GM21576 (cell line): ENCODE data around the gene RBM18.

Experiments
- ATAC-seq: cut with Tn5 transposase; IDR thresholded peaks from one replicate; pipeline ENCODE4 v1.9.1; 2021; ENCODE audit warnings: mild to moderate bottlenecking, moderate library complexity; ENCODE audit not compliant: unreplicated experiment

RBM18 gene, protein sequence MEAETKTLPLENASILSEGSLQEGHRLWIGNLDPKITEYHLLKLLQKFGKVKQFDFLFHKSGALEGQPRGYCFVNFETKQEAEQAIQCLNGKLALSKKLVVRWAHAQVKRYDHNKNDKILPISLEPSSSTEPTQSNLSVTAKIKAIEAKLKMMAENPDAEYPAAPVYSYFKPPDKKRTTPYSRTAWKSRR

GRCh38 chr9:122264360-122265148, at the start of gene RBM18, which contains the start of gene MRRF:
RBM18 (minus strand) TSS chr9:122264840; CDS start chr9:122261492, 3,348 bp downstream.
MRRF (plus strand) TSS chr9:122264882; CDS start chr9:122270892, 6,010 bp downstream.
- ATAC-seq, result peak; percentile 87

DNA sequence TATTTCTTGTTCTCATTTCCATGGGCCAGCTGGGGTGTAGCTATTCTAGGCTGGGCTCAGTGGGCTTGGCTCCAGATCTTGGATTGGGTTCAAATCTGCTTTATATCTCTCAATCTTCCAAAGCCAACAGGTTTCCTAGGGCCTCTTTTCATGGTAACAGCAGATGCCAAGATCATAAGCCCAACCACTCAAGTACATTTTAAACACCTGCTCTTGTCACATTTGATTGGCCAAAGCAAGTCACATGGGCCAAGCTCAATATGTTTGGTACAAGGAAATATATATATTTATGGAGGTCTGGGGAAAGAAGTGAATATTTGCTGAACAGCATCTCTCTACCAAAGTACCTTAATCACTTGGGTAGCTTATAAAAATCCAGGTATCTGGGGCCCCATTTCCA, 49.5 kb upstream of the RBM18 start:
- ATAC-seq, result no peak

- no peak for ATAC-seq
These were observed 45.2 kb upstream of the RBM18 start for GRCh38 chr9:122309861-122310260.

GRCh38 chr9:122307925-122308324, 43.3 kb upstream of the RBM18 start:
- ATAC-seq, result no peak

GRCh38 chr9:122307061-122307460, 42.4 kb upstream of the RBM18 start:
- ATAC-seq, result no peak

DNA sequence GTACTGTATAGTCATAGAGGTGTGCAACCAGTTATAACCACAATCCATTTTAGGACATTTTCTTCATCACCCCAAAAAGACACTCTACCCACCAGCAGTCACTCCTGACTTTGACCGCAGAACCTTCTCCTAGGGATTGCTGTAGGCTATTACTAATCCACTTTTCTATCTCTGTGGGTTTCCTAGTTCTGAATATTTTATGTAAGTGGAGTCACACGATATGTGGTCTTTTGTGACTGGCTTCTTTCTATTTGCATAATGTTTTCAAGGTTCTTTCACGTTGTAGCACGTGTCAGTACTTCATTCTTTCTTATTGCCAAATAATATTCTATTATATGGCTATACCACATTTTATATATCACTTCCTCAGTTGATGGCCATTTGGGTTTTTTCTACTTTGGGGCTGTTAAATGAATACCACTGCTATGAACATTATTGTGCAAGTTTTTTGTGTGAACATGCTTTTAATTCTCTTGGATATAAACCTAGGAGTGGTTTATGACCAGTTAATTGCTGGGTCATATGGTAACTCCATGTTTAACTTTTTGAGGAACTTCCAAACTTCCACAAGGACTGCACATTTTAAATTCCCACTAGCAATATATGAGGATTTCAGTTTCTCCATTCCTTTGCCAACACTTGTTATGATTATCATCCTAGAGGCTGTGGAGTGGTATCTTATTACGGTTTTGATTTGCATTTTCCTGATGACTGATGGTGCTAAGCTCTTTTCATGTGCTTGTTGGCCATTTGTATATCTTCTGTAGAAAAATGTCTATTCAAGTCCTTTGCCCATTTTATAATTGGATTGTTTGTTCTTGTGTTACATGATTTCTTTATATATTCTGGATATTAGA, 37.8 kb upstream of the RBM18 start:
- no peak for ATAC-seq

- ATAC-seq, result no peak
These were observed 32.9 kb upstream of the RBM18 start for GRCh38 chr9:122297512-122297911.

DNA sequence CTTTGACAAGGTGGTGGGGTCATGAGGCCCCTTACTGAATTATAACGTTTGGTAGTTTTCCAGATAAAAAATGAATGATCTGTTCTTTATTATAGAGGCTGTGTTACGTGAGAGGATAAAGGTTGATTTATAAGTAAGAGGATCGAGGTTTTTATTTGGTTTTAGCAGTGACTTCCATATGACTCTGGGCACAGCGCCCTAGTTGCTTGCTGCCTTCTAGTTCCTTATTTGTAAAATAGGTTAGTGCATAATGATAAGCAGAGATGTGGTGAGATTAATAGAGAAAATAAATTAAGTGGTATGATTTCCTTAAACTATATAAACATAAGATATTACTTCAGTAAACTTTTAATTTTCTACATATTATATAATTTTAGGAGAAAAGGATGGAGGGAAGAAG, 29.9 kb upstream of the RBM18 start:
- no peak for ATAC-seq

DNA sequence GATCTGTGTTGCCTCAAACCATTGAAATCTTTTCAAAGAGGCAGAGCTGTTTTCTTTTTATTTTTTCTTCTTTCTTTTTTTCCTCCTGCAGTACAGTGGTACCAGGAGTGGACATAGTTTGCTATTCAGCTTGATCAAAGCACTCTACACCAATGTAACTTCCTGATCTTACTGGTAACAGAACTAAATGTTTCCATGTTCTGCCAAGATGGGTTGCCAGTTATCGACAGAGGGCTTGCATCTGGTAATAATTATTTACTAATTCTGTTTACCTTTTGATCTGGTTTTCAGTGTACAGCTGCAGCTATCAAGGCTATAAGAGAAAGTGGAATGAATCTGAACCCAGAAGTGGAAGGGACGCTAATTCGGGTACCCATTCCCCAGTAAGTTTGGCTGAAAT, 26.8 kb upstream of the RBM18 start:
- no peak for ATAC-seq

- ATAC-seq, result no peak
These were observed 22.6 kb upstream of the RBM18 start for GRCh38 chr9:122287214-122287720.

DNA sequence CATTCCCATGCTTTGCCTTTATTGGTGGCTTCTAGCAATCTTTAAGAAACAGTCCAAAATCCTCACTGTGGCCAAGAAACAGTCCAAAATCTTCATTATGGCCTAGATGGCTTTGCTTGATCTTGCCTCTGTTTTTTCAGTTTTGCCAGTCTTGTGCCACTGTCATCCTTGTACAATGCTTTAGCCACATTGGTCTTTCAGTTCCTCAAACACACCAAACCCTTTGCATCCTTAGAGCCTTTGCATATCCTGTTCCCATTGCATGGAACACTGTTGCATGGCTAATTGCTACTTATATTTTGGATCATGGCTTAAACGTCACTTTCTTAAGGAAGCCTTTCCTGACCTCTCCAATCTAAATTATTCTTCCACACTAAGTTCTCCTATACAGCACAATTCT, 22.1 kb upstream of the RBM18 start:
- ATAC-seq, result peak; percentile 59

DNA sequence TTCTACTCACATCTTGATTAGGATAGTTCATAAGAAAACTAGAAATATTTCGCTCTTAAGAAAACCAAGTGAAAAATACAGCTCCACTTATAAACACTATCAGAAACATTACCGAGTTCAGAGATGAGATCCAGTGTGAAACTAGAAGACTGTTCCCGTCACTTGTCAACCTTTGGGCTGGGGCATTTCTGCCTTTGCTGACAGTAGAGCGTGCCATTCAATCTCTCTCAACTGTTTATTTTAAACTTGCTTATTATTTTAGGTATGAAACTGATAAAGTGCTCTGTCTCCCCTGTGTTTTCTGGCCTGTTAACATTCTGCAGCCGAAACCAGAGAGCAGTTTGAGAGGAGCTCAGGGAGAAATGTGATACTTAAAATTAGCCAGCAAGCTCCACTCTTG, 16.7 kb upstream of the RBM18 start:
- ATAC-seq, result no peak

DNA sequence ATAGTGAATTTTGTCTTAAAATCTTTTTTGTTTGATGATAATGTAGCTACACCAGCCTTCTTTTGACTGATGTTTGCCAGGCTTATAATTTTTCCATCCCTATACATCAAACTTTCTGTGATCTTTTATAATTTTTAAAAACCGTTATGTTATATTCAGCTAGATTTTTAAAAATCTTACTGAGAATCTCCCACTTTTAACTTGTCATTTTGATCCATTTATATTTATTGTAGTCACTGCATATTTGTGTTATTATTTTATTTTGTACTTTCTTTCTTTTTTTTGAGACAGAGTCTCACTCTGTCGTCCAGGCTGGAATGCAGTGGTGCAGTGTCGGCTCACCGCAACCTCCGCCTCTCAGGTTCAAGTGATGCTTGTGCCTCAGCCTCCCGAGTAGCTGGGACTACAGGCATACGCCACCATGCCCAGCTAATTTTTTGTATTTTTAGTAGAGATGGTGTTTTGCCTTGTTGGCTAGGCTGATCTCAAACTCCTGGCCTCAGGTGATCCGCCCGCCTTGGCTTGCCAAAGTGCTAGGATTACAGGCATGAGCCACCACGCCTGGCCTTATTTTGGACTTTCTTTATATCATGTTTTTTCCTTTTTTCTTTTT, 12.8 kb upstream of the RBM18 start:
- ATAC-seq, result no peak

GRCh38 chr9:122276096-122276495, 11.5 kb upstream of the RBM18 start:
- no peak for ATAC-seq

DNA sequence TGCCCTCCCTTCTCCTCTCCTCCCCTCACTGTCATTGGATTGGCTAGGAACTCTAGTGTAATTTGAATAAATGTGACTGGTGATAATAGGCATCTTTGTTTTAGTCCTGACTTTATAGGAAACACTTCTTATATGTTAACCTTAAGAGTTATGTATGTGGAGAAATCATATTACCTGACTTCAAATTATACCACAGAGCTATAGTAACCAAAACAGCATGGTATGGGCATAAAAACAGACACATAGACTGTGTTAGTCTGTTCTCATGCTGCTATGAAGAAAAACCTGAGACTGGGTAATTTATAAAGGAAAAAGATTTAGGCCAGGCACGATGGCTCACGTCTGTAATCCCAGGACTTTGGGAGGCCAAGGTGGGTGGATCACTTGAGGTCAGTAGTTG, 9.4 kb upstream of the RBM18 start:
- ATAC-seq, result no peak

DNA sequence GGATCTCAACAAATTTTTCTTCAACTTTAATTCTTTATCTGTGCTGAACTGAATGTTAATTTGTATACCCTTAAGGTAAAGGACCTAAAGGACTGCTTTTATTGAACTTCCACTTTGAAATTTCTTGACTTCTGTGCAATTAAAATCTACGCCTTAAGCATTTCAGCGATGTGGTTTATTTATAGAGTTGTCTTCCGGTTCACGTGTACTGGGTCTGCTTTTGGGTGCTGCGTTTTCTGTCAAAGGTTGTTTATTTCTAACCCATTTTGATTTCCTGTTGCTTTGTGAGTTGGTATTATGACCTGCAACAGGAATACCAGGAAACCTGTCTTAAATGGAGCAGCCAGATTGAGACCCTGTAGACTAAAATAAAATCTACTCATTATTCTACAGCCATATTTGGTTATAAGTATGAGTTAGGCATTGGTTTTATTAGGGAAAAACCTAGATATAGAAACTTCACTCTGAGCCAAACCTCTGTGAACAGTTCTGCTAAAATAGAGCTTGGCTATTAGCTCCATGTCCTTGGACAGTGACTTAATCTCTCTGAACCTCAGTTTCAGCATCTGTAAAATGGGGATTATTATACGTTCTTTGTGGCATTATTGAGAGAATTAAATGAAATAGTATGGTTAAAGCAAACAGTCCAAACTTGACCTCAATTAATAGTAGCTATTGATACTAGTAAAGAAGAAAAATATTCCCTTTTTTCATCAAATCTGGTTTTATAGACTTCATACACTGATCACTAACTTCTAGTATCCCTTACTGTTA, 3.6 kb upstream of the RBM18 start:
- ATAC-seq, result no peak

- peak; percentile 36 for ATAC-seq
These were observed 692 bp upstream of the RBM18 start for GRCh38 chr9:122265149-122265915.

- no peak for ATAC-seq
These were observed 816 bp downstream of the RBM18 start for GRCh38 chr9:122263699-122264349.

DNA sequence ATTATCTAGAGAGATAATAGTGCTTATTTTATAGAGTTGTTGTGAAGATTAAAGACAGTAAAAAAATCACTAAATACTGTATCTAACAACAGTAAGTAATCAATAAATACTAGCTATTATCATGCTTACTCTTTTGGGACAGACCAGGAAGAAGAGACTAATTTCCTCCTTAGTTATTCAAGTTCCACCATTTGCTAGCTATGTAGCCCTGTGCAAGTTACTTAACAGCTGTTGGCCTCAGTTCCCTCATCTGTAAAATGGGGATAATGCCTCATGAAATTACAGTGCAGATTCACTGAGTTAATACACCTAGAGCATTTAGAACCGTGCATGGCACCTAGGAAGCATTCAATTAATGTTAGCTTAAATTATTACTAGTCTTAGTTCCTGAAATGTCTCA, 2.6 kb downstream of the RBM18 start:
- no peak for ATAC-seq
